ENCODE data around the gene KCNH1.

KCNH1 gene

DNA sequence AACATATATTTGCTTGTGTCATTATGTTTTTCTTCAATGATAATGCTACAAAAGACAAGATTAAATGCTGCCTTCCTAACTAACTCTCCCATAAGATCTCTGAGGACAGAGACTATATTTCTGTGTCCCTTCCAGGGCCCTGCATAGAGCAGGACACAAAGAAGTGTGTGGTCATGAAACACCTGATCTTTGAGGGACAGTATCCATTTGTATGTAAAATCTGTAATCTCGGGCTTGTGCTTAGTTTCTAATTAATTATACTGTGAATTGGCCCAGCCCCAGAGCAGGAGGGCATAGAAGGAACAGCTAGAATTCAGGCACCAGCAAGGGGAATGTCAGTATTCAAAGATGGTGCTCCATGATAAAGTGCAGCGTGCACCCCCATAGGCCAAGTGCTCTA lies 430.4 kb downstream of the KCNH1 start:
- no peak for DNase-seq

DNA sequence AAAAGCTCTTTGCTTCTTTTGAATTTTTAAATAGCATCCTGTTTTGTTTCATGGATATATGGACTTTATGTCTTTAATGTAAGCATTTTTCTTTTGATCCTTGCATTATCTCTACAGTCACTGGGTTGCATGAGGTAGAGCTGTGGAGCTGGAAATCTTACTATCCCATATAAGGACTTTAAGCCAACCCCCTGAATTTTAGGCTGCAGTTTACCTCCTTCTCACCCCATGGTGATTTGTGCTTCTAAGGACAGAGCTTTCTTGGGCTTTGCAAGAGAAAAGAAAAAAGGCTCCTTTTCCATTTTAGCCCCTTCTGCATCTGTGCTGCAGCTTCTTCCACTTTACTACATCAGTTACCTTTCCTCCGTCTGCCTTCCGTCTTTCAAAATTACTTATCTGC lies 431.4 kb downstream of the KCNH1 start:
- DNase-seq = no peak

DNA sequence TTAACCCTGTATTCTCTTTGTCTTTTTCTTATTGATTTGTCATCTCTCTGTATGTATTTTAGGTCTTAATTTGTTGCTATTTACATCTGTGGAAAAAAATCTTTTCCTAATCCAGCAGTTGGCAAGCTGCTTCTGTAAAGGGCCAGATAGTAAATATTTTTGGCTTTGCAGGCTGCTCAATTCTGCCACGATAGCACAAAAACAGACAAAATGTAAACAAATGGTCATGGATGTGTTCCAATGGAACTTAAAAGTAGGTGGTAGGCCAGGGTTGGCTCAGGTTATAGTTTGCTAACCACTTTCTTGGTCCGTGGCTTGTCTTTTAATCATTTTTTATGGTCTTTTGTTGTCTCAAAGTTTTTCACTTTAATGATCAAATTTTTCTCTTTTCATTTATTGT lies 433.4 kb downstream of the KCNH1 start:
- DNase-seq = no peak

DNA sequence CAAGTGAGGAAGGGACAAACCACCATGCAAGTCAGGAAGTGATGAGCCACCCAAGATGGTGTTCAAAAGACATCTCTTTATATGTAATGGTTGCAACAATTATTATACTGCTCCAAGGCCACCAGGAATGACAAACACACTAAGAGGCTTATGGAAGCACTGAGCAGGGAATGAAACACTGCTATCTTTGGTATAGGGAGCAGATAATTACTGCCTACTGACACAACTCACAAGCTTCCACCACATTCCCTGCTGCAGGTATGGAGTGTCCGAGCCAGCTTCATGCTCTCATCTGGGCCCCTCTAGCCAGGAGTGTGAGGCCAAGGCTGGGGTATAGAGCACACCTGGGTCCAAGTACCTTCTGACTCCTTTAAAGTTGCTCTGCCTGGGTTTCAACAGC lies 433.9 kb downstream of the KCNH1 start:
- DNase-seq = no peak

DNA sequence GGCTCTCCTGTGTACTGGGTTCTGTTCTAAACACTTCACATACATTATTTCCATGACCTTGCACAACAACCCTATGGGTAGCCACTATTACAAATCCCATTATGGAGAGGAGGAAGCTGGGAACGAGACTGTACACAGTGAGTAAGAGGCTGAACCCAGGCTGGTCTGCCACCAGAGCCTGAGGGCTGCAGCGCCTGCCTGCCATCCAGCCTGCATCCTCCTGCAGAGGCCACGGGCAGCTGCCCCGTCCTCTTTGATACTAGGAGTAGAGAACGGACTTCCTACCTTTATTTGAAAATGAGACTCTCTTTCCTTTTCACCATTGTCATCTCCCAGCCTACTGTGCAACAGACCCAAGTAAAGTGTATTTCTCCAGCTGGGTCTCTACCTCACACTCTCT lies 435.3 kb downstream of the KCNH1 start:
- DNase-seq = no peak

DNA sequence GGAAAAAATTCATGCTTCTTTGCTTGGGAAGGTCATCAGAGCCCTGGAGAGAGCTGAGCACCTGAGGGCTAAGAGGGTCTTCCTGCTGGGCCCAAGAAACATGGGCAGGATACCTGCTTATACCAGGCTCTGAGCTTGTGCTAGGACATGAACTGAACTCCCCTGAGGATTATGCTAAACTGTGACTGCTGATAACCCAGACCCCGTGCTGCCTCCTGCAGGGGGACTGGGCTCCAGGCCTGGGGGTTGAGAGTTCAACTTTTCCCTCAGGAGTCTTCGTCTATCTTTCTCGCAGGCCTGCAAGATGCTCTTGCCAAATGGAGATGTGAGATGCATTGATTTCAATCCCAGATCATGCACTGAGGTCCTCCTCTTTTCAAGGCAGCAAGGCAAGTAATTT lies 436.8 kb downstream of the KCNH1 start:
- DNase-seq = no peak

DNA sequence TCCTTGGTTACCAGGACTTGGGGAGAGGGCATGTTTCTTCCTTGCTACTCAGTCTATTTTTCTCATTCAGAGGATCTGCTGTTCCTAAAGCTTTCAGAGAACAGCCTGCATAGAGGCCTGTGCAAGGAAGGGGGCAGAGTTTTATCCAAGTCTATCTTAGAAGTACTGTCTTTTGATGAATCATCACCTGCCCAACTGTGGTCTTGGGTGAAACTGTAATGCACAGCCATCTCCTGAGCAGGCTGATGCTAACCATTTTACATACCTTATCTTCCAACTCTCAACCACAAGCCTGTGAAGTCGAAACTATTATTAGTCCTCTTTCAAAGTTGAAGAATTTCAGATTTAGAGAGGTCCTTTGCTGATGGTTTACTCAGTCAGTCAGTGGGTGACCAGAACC lies 437.2 kb downstream of the KCNH1 start:
- no peak for DNase-seq

DNA sequence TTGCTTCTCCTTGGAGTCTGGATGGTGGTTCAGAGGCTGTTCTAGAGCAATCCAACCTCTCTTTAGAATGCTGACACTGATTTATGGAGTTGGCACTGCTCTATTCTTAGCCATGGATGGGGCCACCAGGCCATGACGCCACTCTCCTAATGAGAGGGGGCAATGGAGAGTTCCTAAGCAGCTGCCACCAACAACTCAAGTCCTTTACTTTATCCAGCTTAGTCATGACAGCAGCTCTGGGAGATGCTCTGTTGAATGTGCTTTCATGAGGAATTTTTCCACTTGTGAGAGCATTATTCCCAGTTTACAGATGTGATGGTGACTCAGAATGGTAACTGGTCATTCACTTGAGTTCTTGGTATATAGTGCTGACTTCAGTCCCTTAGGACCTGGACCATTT lies 438.9 kb downstream of the KCNH1 start:
- no peak for DNase-seq

DNA sequence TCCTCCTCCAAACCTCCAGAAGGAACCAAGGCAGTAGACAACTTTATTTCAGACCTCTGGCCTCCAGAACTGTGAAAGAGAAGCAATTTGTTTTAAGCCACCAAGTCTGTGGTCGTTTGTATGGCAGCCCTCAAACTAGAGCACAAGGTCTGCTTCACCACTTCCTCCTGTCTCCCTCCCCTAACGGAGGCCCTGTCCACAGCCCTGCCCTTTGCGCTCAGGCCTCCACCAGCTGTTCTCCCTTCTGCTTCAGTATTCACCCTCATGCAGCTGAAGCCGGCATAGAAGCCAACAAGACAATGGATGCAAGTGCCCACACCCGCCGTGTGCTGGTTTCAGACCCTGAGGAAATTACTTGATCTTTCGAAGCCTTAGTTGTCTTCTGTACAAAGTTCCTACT lies 441.2 kb downstream of the KCNH1 start:
- DNase-seq = no peak

DNA sequence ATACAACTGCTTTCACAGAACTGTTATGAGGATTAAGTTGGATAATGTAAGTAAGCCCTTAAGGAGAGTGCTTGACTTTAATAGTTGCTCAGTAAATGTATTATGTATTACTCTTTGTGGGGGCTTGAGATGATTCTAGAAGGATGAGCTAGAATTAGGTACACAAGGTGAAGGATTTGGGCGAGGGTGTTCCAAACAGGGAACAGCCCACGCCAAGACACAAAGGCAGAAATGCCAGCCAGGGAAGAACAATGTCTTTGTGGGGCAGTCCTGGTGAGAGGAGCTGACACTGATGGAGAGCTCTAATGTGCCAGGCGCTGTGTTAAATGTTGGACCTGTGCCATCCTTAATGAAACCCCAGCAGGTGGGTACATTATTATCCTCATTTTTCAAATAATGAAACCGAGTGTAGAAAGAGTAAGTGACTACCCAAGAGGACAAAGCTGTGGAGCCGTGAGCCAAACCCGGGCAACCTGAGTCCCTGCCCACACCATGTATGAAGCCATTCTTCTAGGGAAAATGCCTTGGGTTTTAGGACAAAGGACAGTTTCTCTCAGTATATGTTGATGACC lies 442.8 kb downstream of the KCNH1 start:
- no peak for DNase-seq

DNA sequence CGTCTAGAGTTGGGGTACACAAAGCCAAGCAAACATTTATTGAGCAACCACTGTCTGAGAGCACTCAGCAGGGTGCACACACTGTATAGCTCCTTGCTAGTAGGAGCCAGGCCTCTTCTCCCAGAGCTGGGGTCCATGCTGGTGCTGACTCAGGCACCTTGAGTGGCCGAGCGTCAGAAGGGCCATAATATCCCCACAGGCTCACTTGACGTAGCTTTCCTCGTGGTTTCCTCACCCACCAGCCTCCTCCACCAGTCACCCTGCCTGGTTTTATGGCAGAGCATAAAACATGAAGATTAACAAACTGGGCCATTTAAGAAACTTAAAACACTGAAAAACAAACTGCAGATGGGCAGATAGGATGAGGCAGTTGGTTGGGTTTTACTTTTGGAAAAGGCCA lies 443.7 kb downstream of the KCNH1 start:
- no peak for DNase-seq

DNA sequence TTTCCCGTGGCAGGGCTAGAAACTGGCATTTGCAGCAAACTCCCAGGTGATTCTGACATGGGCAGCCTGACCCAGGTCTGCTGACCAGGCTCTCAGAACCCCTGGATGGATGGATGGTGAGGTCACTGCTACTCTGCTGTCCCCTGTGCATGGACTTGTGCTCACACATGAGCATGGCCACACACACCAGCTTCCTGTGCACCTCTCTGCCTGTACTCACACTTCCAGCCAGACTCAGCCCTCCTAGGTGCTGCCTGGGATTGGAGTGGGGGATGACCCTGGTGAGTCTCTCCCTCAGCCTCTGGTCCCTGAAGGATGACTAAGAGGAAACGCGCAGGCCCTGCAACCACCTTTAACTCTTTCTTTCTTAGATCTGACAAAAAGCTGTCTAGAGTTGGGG lies 444.1 kb downstream of the KCNH1 start:
- no peak for DNase-seq

DNA sequence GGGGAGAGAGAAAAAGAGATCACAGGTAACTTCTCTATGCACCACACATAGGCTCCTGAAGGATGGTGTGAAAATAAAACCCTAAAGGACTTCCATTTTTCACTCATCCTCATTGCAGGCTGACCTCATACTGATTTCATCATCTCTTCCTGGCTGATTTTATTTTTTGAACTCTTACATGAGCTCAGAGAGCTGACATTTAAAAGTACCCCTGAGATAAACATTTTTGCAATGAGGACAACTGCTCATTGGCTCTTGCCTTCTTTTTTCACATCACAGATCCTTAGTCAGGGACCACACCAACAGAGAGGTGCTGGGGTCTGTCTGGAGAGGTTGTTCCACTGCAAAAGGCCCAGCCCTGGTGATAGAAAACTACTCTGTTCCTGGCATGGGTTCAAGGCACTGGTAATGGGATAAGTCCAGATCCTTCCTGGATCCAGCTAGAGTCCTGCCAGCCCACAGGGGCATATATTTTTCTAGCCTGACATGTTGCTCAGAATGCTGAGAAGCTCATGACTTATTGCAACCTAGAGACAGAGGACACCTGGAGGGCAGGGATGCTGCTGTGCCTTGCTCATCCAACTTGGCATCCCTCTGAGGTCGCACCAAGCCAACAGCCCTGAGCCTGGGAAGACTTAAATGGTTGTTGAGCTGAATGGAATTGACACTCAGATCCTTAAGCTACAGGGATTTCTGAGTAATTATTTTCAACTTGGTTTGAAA lies 445.3 kb downstream of the KCNH1 start:
- DNase-seq = no peak

DNA sequence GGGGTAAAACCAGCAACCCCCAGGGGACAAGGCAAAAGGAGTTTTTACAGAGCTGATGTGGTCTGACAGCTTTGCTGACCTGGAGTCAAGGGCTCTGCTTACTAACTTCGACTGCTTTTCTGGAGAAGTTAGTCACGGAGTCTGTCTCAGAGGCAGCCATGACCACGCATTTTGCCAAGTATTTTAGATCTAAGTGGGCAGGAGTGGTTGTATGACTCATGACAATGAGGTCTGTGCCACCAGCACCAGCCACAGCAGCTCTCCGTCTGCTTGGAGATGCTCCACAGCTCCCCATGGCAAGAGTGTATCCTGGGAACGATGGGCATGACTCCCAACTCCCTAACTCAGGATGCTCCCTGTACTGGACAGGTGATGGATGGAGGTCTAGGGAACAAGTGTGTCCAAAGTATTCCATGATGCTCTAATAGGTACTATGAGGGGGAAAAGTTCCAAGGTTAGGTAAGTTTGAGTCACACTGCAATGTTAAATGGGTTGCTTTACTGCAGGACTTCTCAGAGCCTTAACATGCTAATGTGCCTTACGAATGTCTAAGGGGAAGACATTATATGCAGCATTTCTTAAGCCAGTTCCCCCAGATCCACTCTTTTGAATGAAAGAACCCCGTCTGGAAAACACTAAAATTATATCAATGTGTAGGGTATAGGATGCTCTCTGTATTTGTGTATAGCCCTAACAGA lies 446.2 kb downstream of the KCNH1 start:
- no peak for DNase-seq

DNA sequence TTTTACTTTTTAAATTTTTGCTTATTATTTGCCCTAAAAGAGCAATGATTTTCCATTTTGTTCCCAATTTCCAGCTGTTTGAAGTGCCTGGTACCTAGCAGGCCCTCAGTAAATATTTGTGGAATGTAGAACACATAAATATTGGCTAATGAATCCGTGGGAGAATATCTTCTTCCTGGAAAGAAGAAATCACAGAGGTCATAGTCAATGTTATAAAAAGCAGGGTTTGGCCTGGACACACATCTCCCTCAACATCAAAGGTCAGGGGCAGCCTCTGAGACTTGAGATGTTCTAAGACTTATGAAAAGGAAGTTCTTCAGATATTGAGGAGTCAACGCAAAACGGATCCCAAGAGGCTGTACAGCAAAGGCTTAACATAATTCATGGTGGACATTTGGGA lies 447.1 kb downstream of the KCNH1 start:
- no peak for DNase-seq

DNA sequence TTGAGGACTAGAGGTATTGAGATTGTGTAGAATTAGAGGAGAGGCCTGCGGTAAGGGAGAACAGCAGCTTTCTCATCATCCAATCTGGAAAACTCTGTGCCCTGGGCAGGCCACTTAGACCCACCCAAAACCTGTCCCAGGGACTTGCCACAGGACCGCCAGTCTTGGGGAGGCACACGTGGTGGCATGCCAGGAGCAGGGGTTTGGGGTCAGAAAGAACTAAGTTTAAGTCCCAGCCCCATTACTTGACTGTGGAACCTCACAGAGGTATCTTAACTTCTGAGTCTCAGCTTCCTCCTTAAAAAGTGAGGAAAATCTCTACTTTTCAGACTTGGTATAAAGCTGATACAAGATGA lies 448.7 kb downstream of the KCNH1 start:
- DNase-seq = no peak

DNA sequence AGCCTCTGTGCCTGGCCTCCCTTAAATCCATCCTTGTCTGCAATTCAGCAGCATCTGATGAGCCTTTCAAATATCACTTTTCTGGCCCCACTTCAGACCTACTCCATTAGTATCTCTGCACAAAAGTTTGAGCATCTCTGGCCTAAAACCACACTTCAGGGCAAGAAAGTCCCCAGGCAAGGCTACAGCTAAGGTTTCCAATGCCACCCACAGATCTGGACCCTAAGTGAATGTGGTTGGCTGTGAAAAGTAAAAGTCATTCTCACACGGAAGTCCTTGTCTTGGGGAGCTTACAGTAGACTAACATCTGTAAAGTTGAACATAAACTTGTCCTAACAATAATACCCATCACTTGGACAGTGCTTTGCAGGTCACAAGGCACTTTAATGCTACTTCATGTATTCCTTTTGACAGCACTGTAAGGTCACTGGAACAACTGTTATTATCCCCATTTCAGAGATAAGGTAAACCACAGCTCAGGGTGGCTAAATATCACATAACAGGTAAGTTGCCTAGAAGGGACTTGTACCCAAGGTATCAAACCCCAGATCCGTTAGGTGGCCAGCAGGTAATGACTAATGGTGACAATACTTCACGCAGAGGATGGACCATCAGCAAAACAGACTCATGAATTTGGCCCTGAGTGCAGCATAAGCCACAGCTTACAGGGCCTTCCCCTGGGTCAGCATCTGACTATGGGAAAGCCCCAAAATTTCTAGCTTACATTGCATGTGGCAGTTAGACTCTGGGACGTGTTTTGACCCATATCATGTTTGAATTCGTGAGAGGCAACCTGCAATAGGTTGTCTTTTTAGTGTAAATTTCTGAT lies 449.3 kb downstream of the KCNH1 start:
- DNase-seq = no peak

DNA sequence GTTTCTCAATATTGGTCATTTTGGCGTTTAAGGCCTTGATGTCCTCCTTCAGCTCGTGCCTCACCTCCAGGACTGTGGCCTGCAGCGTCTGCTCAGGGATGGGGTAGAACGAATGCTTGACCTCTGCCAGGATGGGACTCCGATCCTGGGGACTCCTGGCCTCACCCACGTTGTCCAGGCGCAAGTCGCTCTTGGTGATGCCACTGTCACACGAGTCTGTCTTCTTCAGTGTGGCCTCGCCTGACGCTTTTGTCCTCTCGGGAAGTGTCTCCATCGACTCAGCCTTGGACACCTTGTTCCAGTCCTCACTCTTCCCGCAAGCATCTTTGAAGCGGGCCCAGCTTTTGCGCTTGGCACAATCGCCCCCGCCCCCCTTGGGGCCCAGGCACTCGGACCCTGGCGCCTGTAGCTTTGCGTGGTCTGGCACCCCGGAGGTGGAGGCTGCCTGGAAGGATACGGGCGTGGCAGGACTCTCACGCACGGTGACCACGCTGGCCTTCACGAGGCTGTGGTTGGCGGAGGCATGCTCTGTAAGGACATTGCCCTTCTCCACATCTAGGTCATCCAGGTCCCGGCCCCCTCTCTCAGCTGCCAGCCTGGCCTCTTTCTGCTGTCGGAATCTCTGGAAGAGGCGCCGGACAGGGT lies 450.4 kb downstream of the KCNH1 start:
- no peak for DNase-seq

DNA sequence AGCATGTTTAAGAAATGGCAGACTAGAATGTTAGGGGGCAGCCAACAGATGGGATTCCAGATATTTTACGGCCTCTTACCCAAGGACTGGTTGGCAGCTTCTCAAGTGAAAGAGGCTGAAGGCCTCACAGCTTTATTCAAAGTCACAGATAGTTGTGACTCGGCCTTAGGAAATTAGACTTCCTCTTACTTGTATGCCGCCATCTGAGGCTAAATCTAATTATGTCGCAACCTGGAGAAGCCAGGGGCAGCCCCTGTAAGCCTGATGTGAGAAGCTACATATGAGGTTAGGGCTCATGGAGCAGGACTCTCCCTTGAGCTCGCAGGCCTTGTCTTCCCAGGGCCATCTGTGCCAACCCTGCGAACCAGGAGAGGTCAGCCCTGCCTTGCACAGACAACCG lies 452.8 kb downstream of the KCNH1 start:
- no peak for DNase-seq

DNA sequence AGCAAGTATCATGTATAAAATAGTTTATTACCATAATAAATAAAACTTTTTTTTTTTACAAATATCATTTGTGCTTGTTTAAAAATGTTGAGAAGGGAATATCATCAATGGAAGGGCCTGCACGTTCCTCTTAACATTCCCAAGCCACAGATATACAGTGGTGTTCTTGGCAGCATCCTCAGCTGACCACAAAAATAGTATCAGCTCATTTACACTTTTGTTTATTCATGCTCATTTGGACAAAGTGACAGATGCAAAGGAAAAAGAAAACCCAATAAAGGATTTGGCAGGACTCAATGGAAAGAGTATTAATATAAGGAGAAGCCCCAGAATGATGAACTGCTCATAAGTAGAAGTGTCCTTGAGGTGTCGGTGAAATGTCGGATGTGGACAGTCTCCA lies 455.6 kb downstream of the KCNH1 start:
- no peak for DNase-seq

DNA sequence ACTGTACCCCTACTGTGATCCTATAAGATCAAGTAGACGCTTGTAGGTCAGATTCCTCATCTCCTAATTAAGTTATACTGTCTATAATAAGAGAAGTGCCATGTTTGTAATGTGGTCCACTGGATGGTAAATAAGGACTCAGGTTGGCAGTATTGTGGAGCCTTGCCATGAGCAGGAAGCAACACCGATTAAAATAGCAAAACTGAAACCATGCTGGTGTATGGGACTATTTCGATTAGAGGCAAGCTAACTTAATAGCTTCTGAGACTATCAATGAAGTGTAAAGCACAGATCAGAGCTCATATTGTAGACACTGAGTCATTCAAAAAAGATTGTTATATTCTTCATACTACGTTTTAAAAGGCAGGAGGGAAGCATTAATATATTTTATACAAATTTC lies 456.4 kb downstream of the KCNH1 start:
- no peak for DNase-seq

DNA sequence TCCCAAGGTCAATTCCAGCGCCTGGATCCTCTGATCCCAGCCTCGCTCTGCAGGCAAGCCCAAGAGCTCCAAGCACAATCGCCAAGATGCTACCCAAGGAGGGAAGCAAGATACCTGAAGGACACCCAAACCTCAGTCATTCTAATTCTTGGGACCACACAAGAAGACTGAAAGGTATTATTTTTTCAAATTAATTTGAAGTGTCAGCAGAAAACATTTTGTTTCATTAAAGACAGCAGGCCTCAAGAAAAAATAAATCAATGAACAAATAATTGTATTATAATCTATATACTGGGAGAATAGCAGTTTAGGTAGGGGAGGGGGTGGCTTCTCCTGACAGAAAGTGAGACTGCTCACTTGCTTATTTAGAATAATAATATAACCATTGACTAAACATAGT lies 457.4 kb downstream of the KCNH1 start:
- DNase-seq = no peak

DNA sequence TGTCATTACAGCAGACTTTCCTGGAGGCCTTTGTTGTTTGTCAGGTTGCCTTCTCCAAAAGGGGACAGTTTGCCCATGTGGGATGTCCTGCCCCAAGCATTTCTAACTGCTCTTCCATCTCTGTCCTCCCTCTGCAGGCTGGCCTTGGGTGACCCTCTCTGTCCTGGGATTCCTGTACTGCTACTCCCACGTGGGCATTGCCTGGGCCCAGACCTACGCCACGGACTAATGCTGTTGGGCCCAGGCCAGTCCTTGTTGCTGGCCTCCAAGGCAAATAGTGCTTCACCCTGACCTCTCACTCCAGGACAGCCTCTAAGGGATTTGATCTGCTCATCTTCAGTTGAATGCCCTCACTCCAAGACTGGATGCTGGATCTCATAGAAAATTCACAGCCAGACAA lies 459.8 kb downstream of the KCNH1 start:
- no peak for DNase-seq

Data from activated CD4-positive, alpha-beta T cell treated with anti-CD3 and anti-CD28 coated beads, Interleukin-2, amount 50 U/mL, for 48 hours (primary cell).